Activated T-helper 9 cell treated with anti-CD3 and anti-CD28 coated beads, Interleukin-2, amount 50 U/mL, for 16 hours (primary cell): ENCODE measurements around the gene RETREG1.
"Not testable (repeated sequence)": the region's sequence is repeated elsewhere in the genome, so short reads cannot be mapped to it uniquely, and the experiment has no call there.

ENCODE experiments used
- DNase-seq: peaks from one replicate; pipeline ENCODE4 v3.0.0-alpha.2; 2020; ENCODE audit warnings: low read depth

The RETREG1 gene

GRCh38 chr5:16615741-16616535, 859 bp downstream of the RETREG1 start:
- no peak for DNase-seq

- DNase-seq = no peak
Measured at GRCh38 chr5:16612007-16612406, 4.8 kb downstream of the RETREG1 start.

DNA sequence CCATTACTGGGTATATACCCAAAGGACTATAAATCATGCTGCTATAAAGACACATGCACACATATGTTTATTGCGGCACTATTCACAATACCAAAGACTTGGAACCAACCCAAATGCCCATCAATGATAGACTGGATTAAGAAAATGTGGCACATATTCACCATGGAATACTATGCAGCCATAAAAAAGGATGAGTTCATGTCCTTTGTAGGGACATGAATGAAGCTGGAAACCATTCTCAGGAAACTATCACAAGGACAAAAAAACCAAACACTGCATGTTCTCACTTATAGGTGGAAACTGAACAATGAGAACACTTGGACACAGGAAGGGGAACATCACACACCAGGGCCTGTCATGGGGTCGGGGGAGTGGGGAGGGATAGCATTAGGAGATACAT, 5.9 kb downstream of the RETREG1 start:
- not testable (repeated sequence) for DNase-seq

GRCh38 chr5:16609412-16609811, 7.4 kb downstream of the RETREG1 start:
- no peak for DNase-seq

DNA sequence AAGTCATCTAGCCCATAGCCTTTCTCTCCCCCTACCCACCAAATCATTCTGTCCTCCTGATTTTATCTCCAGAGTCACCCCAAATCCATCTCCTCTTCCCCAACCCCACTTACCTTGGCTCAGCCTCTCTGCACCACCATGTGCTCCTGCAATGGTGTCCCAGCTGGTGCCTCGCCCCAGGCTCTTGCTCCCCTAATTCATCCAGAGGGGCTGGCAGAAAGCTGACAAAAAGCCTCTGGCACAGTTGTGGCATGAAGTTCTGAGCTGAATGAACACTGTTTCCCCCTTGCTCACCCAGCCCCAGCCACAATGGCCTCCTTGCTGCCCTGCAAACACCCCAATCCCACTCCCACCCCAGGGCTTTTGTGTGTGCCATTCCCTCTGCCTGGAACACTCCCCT, 10.2 kb downstream of the RETREG1 start:
- no peak for DNase-seq

GRCh38 chr5:16603701-16604100, 13.1 kb downstream of the RETREG1 start:
- no peak for DNase-seq

DNA sequence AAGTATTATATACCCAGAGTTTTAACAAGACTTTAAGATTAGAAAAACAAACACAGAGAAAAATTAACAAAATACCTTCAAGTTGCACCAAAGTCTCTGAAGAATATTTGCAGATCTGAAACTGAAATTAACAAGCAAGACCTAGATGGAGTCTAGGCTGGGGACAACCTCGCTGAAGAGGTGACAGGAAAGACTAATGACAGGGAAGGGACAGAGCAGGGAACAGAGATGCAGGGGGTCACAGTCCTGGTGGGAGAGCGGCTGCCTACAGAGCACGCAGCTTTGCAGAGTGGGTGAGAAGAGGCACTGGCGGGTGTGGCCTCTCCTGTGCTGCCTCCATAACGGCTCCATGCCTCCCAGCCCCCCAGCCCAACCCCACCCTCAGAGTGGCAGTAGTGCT, 13.5 kb downstream of the RETREG1 start:
- DNase-seq = no peak

DNA sequence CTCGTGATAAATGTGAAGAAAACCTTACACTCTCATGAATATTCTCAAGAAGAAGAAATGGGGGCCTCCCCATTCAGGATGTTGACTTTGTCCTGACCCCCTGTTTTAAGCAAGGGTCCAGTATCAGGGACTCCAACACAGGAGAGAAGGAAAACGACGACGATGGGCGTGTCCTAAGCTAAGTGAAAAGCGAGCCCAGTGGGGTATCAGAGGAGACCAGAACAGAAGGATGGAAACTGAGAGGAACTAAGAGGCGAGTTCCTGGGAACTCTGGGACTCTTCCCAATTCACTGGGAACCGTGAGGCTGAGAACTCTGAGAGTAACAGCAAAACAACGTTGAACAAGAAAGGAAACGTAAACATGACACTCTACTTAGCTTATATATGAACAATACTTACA, 14.6 kb downstream of the RETREG1 start:
- DNase-seq = no peak

DNA sequence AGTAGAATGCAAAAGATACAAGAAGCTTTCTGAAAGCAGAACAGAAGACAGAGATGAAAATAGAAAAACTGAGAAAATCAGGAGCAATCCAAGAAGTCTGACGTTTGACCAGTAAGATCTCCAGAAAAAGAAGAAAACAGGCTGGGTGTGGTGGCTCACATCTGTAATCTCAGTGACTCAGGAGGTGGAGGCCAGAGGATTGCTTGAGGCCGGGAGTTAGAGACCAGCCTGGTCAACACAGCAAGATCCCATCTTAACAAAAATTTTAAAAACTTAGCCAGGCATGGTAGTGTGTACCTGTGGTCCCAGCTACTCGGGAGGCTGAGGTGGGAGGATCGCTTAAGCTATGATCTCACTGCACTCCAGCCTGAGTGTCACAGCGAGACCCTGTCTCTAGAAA, 15.9 kb downstream of the RETREG1 start:
- DNase-seq = no peak

DNA sequence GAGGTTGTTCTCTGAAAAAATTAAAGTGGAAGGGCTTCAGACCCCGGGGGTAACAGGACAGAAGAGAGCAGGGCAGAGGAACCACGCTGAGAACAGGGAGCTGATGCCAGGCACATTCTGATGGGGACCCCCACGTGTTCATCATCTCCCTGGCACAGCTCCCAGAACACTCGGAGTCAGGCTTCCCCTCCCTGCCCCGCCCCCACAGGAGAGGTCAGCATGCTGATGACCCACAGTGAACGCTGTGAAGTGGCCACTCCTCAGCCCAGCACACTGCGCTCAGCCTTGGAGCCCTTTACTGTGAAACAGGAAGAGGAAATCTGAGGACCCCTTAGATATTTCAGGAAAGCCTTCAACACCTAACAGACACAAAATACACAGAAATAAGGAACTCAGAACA, 16.4 kb downstream of the RETREG1 start:
- DNase-seq = no peak

DNA sequence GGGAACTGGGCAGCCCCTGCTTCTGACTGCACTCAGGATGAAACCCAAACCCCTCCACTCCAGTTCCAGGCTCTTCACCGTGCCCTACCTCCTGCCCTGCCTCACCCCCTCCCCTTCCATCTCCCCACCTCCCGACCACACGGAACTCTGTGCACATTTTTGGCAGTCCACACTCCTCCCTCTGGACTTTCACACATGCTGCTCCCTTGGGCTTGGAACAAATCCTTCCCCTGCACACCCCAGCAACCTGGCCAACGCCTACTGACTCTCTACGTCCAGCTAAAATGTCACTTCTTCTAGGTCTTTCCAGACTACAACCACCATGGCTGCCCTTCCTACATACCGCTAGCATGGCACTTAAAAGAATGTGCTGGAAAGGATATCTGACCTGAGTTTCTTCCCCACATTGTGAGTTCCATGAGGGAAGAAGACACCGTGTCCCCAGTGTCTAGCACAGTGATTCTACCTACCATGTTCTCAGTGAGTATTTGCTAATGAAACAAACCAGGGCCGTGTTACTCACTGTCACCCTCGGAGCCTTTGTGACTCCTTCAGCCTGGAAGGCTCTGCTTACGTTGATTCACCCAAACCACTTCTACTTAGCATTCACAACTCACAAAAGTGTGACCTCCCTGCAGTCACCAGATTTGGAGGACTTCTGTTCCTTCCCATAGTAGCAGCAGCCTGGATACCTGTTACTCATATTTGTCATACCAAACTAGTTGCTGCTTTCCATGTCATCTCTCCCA, 18.7 kb downstream of the RETREG1 start:
- no peak for DNase-seq

DNA sequence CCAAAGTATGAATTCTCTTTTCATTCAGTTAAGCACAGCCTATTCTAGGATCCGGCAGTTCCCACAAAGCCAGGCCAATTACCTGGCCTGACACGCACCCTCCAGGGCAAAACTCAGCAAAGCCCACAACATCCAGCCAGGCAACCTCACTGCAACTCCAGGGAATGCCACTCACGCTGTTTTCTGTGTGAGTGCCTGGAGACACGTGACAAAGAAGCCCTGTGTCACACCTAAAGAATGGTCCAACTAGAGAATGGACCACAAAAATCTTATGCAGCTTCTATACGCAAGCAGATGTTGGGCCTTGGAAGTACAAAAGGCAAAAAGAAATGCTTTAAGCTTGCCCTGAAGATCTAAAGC, 20.2 kb downstream of the RETREG1 start:
- no peak for DNase-seq

DNA sequence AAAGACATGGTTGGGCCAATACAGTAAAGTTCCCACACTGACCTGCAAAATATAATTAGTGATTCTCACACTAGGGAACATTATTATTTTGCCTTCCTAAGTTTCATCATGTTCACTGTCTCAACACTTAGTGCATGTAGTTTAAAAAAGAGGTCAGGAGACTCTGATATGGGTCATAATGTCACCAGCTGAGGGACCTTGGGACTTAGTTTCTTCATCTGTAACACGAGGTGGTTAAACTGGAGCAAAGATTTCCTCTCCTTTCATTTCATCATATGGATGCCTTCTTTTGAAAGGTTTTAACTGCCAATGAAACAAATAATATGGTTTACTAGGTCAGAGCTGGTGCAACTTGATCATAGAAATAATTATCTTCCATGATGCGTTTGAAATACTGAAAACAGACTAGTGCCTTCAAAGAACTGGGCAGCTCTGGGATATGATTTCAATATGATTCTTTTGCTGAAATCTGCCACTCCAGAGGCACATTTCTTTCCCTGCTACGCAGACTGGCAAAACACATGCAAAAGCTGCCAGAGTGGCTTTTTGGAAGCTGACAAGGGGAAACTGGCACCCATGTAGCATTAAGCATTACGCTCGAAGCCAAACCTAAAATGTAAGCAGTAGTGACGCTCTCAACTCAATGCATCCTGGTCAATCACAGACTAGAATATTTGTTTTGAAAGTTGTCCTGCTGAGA, 20.8 kb downstream of the RETREG1 start:
- no peak for DNase-seq

- no peak for DNase-seq
Measured at GRCh38 chr5:16593628-16594027, 23.2 kb downstream of the RETREG1 start.

DNA sequence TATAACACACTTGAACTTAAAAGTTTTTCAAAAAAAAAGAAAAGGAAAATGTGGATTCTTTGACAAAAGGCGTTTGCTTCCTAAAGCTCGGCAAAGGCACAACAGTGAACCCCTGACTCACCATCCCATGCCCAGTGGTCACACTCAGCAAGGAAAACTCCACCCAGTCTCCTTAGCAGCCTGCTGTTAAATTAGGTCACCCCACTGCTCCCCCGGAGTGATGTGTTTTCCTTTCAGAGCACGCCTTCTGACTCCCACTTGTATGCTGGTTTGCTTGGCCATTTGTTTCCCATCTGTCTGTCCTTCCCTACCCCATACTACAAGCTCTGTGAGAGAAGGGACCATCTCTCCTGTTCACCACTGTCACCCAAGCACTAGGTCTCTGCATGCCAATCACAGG, 23.8 kb downstream of the RETREG1 start:
- no peak for DNase-seq

GRCh38 chr5:16592255-16592654, 24.5 kb downstream of the RETREG1 start:
- DNase-seq = no peak

DNA sequence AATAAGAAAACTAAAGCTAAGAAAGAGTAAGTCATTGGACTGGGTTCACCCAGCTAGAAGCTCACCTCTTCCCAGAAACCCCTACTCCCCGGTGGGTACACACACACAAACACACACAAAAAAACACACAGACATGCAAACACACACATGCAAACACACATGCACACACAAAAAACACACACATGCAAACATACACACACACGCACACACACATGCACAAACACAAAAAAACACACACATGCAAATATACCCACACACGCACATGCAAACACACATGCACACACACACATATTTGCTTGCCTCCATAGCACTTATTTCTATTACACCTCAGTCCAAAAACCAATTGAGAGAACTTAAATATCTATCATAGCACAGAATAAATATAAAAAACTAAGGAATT, 26.1 kb downstream of the RETREG1 start:
- no peak for DNase-seq

- no peak for DNase-seq
Measured at GRCh38 chr5:16589658-16590057, 27.1 kb downstream of the RETREG1 start.

DNA sequence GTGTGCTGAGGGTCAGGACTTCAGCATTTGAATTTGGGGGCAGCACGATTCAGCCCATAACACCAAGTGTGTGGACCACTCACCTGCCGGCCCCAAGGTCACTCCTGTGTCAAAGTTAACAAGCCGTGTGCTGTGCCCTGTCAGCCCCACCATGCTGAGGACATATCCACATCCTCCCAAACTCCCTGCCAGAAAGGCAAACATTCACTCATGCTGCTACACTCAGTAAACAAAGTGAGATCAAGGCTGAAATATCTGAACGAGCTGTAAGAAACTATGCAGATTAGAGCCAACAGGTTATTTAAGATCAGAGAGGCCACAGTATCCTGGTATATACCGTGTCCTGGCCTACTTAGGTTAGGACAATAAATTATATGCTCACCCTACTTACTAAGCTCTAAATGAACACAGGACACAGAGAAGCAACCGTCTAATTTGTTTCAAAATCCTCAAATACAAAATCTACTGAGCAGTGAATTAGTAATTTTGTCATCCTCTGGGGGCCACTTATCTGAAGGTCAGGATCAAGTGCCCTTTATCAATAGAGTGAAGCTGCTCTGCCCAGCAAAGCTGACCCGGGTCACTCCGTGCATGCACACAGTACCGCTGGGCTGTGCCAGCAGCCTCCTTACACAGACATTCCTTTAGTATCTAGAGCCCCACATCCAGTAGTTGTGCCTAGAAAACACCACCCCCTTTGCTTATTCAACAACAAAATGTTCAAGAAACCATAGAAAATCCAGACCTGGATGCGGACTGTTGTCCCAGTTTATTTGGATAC, 28.2 kb downstream of the RETREG1 start:
- DNase-seq = no peak

DNA sequence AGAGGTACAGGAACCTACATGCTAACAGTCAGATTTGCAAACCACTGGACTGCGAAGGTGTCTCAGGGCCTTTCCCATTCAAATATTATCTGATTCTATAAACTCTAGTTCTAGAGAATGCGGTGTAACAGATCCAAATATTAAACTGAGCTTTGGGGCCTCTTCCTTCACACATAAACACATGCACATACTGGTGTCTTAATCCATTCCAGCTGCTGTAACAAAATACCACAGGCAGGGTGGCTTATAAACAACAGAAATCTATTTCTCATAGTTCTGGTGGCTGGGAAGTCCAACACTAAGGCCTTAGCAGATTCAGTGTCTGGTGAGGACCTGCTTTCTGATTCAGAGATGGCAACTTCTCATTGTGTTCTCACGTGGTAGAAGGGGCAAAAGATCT, 30.2 kb downstream of the RETREG1 start:
- DNase-seq = no peak

DNA sequence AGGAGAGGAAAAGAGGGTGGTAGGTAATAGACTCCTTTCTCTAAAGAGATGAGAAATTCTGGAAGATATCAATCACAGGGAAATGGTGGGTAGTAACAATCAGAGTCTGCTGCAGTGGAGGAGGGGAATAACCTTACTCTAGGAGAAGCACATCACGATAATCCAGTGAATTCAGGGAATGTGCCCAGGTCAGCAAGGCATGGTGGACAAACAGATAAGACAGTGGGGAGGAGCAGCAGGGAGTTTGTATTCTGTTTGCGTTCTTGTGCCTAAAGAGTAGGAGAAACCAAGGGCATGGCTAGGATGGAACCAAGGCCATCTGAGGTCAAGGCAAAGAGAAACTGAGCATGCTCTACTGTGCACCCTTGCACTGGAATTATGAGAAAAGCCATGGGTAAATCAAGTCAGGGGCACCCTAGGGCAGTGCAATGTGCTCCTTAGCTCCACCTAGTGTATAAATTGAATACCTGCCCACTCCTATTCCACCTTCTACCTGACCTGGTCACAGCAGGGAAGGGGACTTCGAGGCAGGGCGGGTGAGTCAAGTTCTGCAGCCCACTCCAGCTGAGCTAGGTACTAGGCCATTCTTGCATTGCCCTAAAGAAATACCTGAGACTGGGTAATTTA, 31.6 kb downstream of the RETREG1 start:
- no peak for DNase-seq

DNA sequence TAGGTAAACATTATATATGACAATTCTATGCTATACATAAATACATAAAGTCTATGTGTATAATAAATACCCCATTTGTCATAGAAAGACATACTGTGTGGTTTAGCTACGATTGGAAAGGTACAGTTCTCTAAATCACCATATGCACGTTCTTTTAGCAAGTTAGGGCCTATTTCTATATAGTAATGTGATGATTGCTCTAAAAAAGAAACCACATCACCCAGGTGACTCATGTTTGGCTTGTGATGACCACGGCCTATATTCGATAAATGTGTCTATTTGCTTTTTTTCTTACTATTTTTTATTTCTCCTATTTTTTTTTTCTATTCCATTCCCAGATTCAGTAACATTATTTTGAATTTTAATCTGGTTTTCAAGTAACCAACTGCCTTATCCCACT, 34.7 kb downstream of the RETREG1 start:
- DNase-seq = no peak
